Activated CD8-positive, alpha-beta memory T cell treated with anti-CD3 and anti-CD28 coated beads for 48 hours (primary cell): ENCODE data around the gene FLNA.
"Not testable (repeated sequence)": the region's sequence is repeated elsewhere in the genome, so short reads cannot be mapped to it uniquely, and the experiment has no call there.

Source experiments
- DNase-seq, 3 experiments: peaks; one replicate each; pipeline ENCODE4 v3.0.0-alpha.2; 2020; ENCODE audit warnings: low read depth in 2 of 3, low spot score in 2 of 3

FLNA gene

GRCh38 chrX:154341399-154342298 is 32.8 kb downstream of the FLNA start:
- DNase-seq, result not testable (repeated sequence)

- DNase-seq, result no peak
Measured at GRCh38 chrX:154334496-154334895, 39.9 kb downstream of the FLNA start.

- DNase-seq, result no peak
Measured at GRCh38 chrX:154333837-154334271, 40.6 kb downstream of the FLNA start.

DNA sequence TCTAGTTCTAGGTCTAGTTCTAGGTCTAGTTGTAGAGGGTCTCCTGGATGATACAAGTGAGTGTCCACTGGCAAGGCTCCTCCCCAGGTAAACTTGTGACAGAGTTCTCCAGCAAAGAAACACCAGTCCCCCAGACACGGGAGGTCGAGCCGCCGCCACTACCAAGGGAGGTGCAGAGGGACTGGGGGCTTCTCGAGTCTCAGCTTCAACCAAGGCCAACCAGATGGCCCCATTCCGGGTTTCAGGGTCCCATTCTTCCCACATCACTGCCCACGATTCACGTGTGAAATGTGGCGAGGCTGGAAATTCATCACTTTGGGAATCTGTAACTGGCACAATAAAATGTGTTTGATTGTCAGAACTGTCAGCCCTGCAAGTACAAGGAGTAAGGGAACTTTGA is 41.3 kb downstream of the FLNA start:
- no peak for DNase-seq

DNA sequence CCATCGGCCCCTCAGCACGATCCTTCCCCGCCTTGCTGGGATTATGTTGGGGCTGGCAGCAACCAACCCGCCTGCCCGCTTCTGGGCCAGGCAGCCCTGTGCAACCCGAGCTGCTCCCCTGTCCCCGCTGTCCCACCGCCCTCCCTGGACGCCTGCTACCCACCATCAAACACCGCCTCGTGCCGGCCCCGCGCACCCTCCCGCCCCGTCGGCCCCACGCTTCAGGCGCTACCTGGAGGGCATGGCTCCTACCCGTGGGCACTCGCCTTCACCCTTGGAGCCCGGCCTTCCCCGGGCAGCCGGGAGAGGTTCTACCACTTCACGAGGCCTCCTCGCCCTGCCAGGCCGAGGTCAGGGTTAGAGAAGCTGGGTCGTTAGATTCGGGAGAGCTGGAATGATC is 41.9 kb downstream of the FLNA start:
- DNase-seq, result no peak

GRCh38 chrX:154329294-154329693 is 45.1 kb downstream of the FLNA start:
- DNase-seq, result no peak

DNA sequence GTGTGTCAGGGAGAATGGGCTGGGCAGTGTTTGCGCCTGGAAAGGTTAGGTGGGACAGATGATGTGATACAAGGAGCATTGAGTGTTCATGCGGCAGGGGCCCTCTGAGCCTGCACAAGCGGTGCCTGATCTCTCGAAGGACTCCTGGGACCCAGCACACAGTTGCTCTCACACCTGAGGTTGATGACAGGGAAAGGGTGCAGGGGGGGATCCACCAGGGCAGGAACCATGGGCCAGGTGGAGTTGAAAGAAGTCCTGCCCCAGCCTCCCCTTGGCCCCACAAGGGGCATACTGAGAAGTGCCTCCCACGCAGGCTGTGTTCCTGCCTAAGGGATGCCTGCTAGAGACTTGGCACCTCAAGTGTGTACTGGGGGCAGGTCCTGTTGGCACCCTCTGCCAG is 45.8 kb downstream of the FLNA start:
- no peak for DNase-seq

DNA sequence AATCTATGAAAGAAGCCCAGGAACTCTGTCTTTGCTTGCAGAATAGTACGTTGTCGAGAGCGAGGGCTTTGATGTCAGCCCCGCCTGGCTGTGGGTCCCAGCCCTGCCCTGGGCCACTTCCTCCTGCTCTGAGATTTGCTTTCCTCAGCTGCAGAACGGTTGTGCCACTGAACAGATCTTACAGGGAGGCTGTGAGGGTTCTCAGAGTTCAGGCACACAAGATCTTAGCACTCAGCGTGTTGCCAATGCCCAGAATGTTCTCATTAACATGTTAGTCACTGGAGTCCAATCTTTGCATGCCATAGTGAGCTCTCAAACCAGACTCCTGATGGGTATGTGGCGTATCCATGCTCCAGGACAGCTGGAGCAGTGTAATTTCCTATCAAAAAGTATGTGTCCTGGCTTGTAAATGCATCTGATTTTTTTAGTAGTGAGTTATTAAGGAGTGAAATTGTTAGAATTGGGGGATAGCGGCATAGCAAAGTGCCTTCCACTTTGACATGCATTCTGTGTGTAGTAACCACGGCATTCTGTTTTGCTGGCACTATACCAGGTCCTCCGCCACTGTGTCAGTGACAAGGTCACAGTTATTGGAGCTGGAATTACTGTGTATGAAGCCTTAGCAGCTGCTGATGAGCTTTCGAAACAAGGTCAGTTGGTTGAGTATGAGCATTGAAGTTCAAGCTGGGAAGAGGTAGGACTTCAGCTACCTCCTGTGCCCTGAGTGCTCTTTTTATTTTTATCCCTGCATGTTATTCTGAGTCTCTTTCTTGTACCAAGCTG is 47.2 kb downstream of the FLNA start:
- no peak for DNase-seq

DNA sequence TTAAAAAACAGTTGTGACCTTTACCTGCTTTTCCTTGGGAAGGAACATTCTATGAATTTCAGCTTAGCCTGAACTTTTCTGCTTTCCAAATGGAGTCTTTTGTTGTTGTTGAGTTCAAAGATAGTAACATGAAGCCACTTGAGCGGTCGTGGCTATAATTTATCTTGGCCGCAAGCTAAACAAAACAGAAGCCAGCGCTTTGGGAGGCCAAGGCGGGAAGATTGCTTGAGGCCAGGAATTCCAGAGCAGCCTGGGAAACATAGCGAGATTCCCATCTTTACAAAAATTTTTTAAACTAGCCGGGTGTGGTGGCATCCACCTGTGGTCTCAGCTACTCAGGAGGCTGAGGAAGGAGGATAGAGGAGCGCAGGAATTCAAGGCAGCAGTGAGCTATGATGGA is 48.9 kb downstream of the FLNA start:
- no peak for DNase-seq

- no peak for DNase-seq
Measured at GRCh38 chrX:154323537-154323936, 50.9 kb downstream of the FLNA start.

DNA sequence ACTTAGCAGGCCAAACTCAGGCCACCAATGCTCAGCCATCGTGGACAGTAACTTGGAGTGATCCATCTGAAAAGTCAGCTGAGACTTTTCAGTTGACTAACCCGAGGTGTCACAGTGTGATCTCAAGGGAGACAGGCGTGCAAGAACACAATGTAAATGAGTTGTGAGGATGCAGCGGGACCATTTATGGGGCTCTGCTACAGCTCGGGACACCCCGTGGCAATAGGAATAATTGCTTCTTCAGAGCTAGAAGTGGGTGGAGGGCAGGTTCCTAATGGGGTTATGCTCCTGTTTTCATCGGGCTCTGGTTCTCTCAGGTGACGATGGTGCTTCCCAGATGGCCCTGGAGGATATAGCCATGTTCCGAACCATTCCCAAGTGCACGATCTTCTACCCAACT is 51.5 kb downstream of the FLNA start:
- DNase-seq, result no peak

- DNase-seq, result no peak
Measured at GRCh38 chrX:154321594-154321993, 52.8 kb downstream of the FLNA start.

- DNase-seq, result no peak
Measured at GRCh38 chrX:154321152-154321551, 53.3 kb downstream of the FLNA start.

GRCh38 chrX:154320406-154320805 is 54.0 kb downstream of the FLNA start:
- DNase-seq, result no peak

GRCh38 chrX:154317391-154317995 is 56.9 kb downstream of the FLNA start:
- DNase-seq, result no peak

DNA sequence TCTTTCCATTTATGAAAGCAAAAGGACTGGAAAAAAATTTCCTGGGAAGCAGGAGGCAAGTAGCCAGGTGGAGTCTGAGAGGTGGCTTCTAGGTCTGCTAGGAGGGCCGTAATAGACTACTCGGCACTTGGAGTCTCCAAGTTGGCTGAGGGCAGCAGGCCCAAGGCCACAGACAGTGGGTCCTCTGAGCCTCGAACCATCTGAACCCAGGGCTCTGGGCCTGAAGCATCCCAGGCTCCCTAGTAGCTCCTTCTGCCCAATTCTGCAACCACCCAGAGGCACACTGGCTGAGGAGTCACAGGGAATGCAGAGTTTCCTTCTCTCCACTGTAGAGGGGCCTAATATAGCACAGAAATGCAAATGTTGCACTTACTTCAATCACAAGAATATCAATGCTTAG is 59.0 kb downstream of the FLNA start:
- no peak for DNase-seq

DNA sequence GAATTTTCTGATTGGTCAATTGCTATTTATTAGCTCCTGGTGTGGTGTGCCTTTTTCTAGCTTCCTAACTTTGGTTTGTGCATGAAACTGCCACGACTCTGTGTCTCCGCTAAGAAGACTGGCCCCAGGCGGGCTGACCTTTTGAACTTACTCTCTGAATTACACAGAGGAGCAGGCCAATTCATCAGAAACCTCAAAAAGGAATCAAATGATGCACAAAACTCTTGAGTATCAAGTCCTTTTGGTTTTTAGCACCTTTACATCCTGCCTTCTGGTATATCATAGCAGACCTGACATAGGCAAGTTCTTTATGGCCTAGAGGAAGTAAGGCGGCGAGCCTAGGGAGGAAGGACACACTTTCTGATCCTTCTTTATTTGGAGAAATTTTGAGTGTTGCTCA is 61.3 kb downstream of the FLNA start:
- no peak for DNase-seq

DNA sequence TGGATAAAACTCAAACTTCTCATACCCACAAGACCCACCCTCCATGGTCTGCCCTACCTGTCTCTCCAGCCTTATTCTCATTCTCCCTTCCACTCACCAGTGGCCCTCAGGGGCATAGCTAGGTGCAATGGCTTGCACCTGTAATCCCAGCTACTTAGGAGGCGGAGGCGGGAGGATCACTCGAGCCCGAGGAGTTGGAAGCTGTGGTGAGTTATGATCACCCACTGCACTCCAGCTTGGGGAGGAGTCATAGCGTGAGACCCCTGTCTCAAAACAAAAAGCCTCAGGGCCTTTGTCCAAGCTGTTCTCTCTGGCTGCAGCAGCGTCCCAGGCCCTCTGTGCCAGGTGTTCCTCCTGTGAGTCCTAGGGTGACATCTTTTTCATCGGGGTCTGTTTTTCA is 62.3 kb downstream of the FLNA start:
- no peak for DNase-seq

DNA sequence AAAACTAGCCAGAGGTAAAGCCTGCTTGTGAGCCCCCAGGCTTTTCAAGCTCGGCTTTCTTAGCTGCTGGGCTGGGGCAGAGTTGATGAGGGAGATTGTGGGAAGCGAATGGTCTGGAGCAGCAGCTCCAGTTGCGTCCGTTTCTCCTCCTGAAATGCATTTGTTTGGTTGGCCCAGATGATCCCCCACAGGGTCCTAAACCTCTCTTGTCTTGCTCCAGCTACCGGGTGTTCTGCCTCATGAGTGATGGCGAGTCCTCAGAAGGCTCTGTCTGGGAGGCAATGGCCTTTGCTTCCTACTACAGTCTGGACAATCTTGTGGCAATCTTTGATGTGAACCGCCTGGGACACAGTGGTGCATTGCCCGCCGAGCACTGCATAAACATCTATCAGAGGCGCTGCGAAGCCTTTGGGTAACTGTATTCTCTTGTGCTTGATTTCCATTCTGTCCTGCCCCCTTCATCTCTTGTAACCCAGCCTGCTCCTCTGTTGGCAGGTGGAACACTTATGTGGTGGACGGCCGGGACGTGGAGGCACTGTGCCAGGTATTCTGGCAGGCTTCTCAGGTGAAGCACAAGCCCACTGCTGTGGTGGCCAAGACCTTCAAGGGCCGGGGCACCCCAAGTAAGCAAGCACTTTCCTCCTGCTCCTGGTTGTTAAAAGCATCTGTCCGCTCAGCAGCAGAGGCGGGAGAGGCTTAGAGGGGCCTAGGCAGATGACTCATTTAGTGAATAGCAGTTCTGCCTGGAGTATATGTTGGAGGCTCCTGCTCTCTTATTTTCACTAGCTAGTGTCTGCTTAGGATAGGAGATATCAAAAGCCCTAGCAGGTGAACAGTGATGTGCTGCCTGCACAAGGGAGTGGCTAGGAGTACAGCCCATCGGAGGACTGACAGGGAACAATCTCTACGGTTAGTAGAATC is 63.6 kb downstream of the FLNA start:
- no peak for DNase-seq

DNA sequence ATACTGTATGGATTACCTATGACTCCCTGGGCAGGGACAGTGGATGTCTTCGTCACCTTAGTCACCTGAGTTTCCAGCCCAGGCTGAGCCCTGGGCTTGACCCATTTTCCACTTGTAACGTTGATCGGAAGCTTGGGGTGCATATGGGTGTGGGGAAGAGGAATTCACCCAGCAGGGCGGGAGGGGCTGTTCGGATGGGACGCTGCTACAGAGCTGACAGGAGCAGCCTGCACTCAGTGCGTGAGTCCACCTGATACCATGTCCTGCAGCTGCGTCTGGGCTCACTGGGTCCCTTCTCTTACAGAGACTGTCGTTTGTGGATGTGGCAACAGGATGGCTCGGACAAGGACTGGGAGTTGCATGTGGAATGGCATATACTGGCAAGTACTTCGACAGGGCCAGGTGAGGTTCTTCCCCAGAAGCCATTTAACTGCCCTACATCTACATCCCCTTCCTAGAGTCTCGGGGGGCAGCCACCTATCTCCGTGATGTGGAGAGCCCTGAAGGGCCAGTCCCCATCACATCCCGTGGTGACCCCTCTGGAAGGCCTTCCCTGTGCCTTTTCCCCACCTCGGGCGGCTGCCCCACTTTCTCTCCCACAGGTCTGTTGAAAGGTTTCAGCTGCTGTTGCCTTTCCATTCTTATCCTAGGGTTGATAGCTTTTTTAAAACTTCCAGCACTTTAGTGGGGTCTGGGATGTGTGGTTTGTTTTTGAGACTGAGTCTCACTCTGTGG is 65.2 kb downstream of the FLNA start:
- DNase-seq, result no peak
